H54 (cell line): ENCODE measurements around the gene SLC50A1.

Experiments used
- DNase-seq: peaks from one replicate; pipeline ENCODE4 v3.0.0; 2011; ENCODE audit warnings: low spot score, mixed read lengths; ENCODE audit not compliant: insufficient read length
- FAIRE-seq: peaks from 3 replicates; lab custom pipeline; 2011; peaks lifted over from hg19 to GRCh38; lab: Jason Lieb, UNC
- POLR2A ChIP-seq: IDR thresholded peaks from 2 replicates; pipeline ENCODE4 v1.6.1; 2011; ENCODE audit warnings: low read depth, mild to moderate bottlenecking, low read length

The SLC50A1 gene

GRCh38 chr1:155184351-155184811, 48.7 kb downstream of the SLC50A1 start:
- FAIRE-seq (no peak), DNase-seq (no peak)
- no peak for TF ChIP-seq POLR2A

DNA sequence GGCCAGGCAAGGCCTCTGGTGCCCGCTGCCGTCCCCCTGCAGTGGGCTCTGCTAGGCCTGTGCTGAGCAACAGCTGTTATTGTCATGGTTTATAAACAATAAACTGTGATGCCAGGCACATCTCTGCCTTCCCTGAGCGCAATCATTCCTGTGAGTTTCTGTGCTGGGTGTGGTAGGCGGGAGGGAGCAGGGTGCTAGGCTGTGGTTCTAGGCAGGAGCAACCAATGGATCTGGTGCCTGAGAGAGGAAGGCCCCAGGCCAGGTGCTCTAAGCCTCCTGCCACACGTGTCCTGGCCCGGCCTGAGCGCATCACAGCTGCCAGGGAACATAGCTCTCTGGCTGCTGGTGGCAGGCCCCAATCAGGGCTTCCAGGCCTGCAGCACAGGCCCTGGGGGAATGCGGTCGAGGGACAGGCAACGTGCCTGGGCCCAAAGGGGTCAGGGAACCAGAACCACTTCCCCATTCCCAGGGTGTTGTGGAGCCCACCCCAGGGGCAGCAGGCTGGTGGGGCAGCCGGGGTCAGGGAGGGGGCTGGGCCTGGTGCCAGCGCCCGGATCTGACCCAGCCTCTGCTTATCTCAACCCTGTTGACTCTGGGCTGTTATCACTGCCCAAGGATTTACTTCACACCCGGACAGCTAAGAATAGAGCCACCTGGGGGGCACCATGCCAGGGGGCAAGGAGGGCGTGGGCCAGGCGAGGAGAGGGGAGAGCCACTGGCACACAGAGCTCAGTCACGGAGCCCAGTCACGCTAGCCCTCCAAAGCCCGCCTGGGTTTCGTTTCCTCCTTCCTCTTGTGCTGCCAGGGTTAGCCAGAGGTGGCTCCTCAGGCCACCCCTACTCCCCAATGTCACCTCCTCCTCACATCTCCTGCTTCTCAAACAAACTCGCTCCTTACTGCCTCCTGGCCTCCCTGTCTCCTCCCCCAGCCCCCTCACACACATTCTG, 49.5 kb downstream of the SLC50A1 start:
- DNase-seq (no peak), FAIRE-seq (no peak)
- TF ChIP-seq POLR2A, result no peak

- no peak for TF ChIP-seq POLR2A
- DNase-seq (no peak), FAIRE-seq (no peak)
These were observed 50.1 kb downstream of the SLC50A1 start for GRCh38 chr1:155185783-155186066.

- no peak for DNase-seq
- no peak for FAIRE-seq
- TF ChIP-seq POLR2A, result no peak
These were observed 50.6 kb downstream of the SLC50A1 start for GRCh38 chr1:155186067-155186793.

DNA sequence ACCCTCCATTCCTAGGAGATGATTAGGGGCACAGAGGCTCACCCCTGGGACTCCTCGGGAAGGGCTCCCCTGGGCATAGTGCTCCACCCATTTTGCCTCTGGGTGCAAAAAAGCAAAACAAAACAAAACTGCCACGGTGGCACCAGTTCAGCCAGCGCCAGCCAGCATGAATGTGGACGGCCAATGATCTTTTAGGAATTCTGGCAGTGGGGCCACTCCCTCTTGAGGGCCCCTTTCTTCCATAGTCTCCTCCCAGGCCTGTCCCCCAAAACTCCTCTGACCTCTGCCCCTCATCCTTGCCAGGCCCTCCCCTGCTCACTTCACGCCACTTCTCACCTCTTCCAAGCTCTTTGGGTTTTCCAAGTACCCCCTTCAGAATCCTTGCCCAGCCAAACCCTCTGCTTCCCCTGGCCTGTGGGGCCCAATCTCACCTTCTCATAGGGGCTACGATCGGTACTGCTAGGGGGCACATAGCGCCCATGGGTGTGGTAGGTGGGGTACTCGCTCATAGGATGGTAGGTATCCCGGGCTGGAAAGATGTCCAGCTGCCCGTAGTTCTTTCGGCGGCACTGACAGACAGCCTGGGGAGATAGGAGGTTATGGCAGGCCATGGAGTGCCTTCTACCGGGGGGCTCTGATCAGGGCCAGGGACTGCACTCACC, 51.3 kb downstream of the SLC50A1 start:
- FAIRE-seq (no peak), DNase-seq (no peak)
- no peak for TF ChIP-seq POLR2A

DNA sequence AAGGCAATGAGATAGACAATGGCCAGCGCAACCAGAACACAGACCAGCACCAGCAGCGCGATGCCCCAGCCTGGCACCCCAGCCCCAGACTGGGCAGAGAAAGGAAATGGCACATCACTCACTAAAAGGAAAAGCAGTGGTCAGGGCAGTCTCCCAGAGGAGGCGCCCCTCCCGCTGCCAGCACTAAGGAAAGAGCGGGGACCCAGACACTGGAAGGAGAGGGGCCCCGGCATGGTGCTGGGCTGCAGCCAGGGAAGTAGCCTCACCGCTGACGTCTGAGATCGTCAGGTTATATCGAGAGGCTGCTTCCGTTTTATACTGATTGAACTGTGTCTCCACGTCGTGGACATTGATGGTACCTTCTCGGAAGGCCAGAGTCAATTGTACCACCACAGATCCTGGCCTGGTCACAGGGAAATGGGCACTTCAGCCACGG, 51.8 kb downstream of the SLC50A1 start:
- FAIRE-seq (no peak), DNase-seq (no peak)
- TF ChIP-seq POLR2A, result no peak

GRCh38 chr1:155188268-155188667, 52.6 kb downstream of the SLC50A1 start:
- TF ChIP-seq POLR2A, result no peak
- DNase-seq (no peak), FAIRE-seq (no peak)
